Stimulated activated naive CD8-positive, alpha-beta T cell treated with anti-CD3 and anti-CD28 coated beads, Interleukin-15, amount 100 ng/mL, for 72 hours (primary cell): ENCODE data around the gene CEP85L.

Experiments
- ATAC-seq: fragments of 150-1000 bp; cut with Tn5 transposase; 2 replicates; pipeline ENCODE4 v1.10.0; 2021; ENCODE audit warnings: mild to moderate bottlenecking, moderate library complexity
- DNase-seq, 2 donors: peaks; one replicate each; pipeline ENCODE4 v3.0.0; 2021 to 2022
- H3K27ac Mint-ChIP-seq, 2 donors: one replicate each; pipeline ENCODE4 v1.8.0; 2022; ENCODE audit warnings: mild to moderate bottlenecking in 2 of 2, mixed read lengths in 2 of 2, moderate library complexity in 2 of 2
- H3K27me3 Mint-ChIP-seq: one replicate; pipeline ENCODE4 v1.8.0; 2022; ENCODE audit warnings: mixed read lengths
- H3K4me1 Mint-ChIP-seq: one replicate; pipeline ENCODE4 v1.8.0; 2022; ENCODE audit warnings: mild to moderate bottlenecking, mixed read lengths
- H3K4me3 Mint-ChIP-seq, 2 donors: one replicate each; pipeline ENCODE4 v1.8.0; 2022; ENCODE audit warnings: mild to moderate bottlenecking in 2 of 2, mixed read lengths in 2 of 2, moderate library complexity in 1 of 2
- H3K9me3 Mint-ChIP-seq, 2 donors: one replicate each; pipeline ENCODE4 v1.8.0; 2022; ENCODE audit warnings: mixed read lengths in 2 of 2

Gene CEP85L

DNA sequence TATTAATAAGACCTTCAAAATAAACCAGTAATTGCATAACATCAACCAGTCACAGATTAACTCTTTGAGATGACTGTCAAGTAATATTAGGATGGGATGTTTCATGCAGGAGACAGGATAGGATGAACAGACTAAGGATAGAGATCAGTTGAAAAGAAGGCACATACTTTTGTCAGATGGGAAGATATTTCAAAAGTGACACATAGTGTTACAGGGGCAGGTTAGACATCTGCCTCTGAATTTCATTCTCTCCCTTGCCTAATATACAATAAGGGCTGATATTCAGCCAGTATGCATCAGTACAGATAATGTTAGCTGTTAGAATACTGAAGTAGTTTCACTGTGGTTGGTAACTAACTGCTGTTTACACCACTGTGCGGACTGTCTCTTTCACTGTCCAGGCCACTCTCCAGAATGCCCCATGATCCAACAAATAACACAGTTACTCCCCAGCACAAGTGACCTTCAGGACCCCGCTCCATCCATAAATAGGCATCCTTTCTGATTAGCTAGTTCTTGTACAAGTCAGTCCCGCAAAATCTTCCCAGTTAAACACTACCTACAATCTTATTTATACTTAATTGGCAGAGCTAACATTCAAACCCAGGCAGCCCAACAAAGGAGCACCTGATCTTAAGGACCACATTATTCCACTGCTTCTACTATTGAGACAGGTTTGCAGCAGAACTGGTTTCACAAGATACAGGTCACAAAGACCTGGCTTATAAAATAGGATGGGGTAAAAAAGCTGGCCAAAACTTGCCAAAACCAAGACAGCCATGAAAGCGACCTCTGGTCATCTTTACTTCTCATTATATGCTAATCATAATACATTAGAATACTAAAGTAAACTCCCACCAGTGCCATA lies 125.2 kb downstream of the CEP85L start:
- Mint-ChIP-seq H3K4me1 (peaks cover 57% of the 10 kb centered on the region), H3K27ac (no peak overlapping the region)

DNA sequence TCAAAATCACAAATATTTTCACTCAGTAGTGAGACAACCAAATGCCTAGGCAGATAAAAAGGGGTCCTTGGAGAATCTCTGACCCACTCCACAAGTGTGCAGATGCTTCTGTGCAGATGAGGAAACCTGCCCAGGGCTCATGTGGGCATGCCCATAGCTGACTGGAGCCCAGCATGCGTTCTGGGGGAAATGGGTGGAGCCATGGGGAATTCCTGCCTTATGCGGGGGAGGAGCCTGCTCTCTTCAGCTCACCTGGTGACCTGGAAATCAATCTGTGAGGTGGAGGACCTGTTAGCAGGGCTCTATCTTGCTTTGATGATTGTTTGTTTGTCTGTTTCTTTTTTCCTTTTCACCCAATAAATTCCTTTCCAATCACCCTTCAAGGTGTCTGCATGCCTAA lies 126.7 kb downstream of the CEP85L start:
- Mint-ChIP-seq H3K9me3 (no peaks in the 10 kb centered on the region), H3K4me1 (peaks cover 46% of the 10 kb centered on the region), H3K4me3 (no peak overlapping the region), H3K27ac (peak overlapping the region in 1 of 2 donors; percentile 46), H3K27me3 (no peaks in the 10 kb centered on the region)
- ATAC-seq, result no peak
- no peak for DNase-seq

More for the DNA sequence above, 125.2 kb downstream of the CEP85L start:
- H3K4me3 Mint-ChIP-seq, result no peak overlapping the region
- H3K9me3 Mint-ChIP-seq, result peaks cover 3 to 10% of the 10 kb centered on the region in 2 donors
- ATAC-seq, result no peak
- no peak for DNase-seq
- no peaks in the 10 kb centered on the region for H3K27me3 Mint-ChIP-seq

DNA sequence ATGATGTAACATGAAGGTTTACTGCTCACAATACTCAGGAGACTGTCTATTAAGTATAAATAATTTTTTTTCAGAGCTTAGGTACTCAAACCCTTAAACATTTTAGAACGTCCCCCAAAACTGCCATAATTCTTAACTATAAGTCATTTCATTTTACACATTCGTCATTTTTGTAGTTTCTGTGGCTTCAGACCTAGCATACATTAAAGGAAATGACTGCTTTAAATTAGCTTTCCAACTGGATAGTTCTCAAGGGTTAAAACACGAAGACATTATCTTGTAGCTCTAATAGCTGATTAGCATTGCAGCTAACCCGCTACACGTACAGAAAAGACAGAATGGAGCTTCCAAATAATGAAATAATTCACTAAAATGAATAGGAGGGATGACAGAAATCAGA lies 128.2 kb downstream of the CEP85L start:
- Mint-ChIP-seq H3K4me3 (peak overlapping the region in 1 of 2 donors; percentile 3), H3K4me1 (peaks cover 40% of the 10 kb centered on the region), H3K27me3 (no peaks in the 10 kb centered on the region), H3K27ac (no peak overlapping the region), H3K9me3 (peaks cover 6 to 8% of the 10 kb centered on the region in 2 donors)
- ATAC-seq (peak; percentile 58), DNase-seq (no peak)

DNA sequence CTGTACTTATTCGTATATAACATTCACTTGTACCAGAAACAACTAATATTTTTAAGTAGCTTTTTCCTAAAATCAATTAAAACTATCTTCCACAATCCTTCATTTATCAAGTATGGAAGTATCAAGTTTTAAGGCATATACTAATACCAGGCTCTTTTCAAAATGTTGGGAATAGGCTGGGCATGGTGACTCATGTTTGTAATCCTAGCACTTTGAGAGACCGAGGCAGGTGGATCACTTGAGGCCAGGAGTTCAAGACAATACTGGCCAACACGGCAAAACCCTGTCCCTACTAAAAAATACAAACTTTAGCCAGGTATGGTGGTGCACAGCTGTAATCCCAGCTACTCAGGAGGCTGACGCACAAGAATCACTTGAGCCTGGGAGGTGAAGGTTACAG lies 129.0 kb downstream of the CEP85L start:
- Mint-ChIP-seq H3K4me3 (no peak overlapping the region), H3K9me3 (peaks cover 6 to 9% of the 10 kb centered on the region in 2 donors), H3K27me3 (no peaks in the 10 kb centered on the region), H3K4me1 (peaks cover 40% of the 10 kb centered on the region), H3K27ac (no peak overlapping the region)
- no peak for DNase-seq
- no peak for ATAC-seq

DNA sequence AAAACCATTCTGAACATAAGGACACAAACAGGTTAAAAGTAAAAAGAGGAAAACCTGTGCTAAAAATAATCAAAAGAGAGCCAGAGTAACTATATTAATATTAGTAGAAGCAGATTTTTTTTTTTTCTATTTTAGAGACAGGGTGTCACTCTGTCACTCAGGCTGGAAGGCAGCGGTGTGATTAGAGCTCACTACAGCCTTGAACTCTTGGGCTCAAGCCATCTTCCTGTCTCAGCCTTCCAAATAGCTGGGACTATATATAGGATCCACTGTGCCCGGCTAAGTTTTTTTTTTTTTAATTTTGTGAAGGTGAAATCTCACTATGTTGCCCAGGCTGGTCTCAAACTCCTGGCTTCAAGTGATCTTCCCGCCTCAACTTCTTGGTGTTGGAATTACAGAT lies 136.7 kb downstream of the CEP85L start:
- DNase-seq (no peak), ATAC-seq (no peak)
- H3K27ac Mint-ChIP-seq, result peak overlapping the region in 1 of 2 donors; percentile 79
- no peaks in the 10 kb centered on the region for H3K27me3 Mint-ChIP-seq
- peaks cover 6 to 9% of the 10 kb centered on the region in 2 donors for H3K9me3 Mint-ChIP-seq
- H3K4me1 Mint-ChIP-seq, result peaks cover 37% of the 10 kb centered on the region
- no peak overlapping the region for H3K4me3 Mint-ChIP-seq

DNA sequence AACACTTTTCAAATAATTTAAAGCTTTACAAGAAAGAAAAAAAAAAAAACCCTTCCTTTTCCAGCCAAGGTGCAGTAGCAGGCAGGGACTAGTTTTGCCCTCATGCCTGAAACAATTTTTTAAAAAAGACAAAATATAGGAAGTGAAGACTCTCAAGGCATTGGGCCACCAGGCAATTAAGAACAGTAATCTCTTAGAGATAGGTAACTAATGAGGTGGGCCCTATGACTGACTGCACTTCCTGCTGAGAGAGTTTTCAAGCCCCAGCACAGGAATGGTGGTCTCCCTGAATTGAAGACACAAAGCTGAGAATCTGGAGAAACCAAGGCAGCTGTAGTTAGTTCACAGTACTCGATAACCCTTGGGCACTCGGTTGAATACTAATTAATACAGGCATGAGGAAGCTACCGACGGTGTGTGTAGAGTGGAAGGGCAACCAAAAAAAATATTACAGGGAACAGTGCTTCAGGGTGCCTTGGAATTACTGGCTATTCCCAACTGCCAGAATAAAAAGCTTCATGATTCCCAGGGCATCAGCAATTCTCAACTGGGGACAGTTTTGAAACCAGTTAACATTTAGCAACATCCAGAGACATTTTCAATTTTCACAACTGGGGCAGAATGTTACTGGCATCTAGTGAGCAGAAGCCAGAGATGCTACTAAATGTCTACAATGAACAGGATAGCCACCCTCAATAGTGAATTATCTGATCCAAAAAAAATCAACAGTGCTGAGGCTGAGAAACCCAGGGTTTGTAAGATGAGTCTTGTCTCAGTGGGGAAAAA lies 139.3 kb downstream of the CEP85L start:
- H3K4me3 Mint-ChIP-seq, result no peak overlapping the region
- no peaks in the 10 kb centered on the region for H3K27me3 Mint-ChIP-seq
- H3K27ac Mint-ChIP-seq, result peak overlapping the region in 1 of 2 donors; percentile 93
- peaks cover 32% of the 10 kb centered on the region for H3K4me1 Mint-ChIP-seq
- no peak for ATAC-seq
- no peaks in the 10 kb centered on the region for H3K9me3 Mint-ChIP-seq
- DNase-seq, result no peak

DNA sequence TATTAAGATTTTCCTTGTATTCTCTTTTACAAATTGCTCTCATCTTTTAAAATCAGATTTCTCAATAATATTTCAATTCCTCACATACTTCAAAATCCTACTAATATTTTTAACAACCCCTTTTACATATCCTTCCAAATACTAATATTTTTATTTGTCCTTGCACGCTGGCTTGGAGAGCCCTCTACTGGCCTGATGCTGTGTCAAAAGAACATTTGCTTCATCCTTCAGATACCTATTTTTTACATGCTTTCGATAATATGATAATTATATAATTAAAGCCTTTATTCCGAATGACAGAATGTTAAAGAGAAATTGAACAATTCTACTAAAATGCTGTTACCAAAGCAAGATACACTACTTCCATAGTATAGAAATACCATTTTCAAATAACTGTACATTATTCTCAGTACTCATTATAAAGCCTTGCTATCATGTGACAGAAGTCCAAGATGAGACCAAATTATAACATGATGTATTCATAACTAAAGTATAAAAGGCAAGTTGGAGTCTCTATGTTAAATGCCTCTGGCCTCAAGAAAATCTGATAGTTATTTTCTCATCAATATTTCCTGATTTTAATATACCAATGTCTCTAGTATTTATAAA lies 142.3 kb downstream of the CEP85L start:
- DNase-seq (no peak), ATAC-seq (no peak)
- no peaks in the 10 kb centered on the region for H3K9me3 Mint-ChIP-seq
- H3K27ac Mint-ChIP-seq, result no peak overlapping the region
- peaks cover 25% of the 10 kb centered on the region for H3K4me1 Mint-ChIP-seq
- no peak overlapping the region for H3K4me3 Mint-ChIP-seq
- H3K27me3 Mint-ChIP-seq, result no peaks in the 10 kb centered on the region

DNA sequence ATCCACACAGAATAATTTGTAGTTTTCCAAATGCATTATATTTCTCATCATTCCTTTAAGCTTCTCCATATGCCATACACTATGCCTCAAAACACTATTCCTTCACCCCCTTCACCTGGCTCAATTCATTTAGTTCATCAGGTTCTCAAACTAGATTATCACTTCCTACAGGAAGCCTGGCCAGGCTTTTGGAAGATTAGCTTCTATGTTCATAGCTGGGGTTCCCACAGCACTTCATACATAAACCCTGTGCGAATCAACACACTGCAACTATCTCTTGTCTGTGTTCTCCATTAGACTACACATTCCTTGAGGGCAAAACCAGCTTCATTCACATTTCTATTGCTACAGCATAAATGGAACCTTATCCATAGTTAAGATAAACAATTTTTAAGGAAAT lies 143.8 kb downstream of the CEP85L start:
- Mint-ChIP-seq H3K27me3 (no peaks in the 10 kb centered on the region), H3K27ac (peak overlapping the region in 1 of 2 donors; percentile 2), H3K9me3 (no peaks in the 10 kb centered on the region), H3K4me3 (no peak overlapping the region), H3K4me1 (peaks cover 15% of the 10 kb centered on the region)
- DNase-seq, result no peak
- ATAC-seq, result no peak

DNA sequence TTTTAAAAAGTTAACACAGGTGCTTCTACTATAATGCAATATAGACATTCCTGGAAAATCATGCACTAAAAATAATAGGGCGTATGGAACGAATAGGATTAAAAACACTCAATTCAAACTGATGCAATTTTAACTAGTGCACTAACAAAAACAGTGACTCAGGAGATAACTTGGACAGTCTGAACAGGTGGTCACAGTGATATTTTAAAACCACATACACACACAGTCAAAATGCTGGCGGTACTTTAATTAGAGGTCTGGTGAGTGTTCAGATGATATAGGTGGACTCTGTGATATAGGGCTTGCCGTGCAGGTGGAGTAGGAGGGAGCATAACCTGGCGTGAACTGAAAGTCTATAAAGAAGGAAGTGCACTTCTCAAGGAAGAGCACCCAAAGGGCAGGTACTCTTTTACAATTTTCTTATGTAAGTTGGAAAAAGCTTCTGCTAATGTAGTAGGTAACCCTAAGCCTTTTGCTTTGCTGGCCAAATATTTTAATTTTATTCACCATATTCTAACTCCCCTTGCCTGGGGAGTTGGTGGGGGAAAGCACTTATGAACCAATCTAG lies 145.2 kb downstream of the CEP85L start:
- Mint-ChIP-seq H3K4me1 (peaks cover 12% of the 10 kb centered on the region), H3K4me3 (no peak overlapping the region), H3K9me3 (peaks cover 6 to 9% of the 10 kb centered on the region in 2 donors), H3K27me3 (no peaks in the 10 kb centered on the region), H3K27ac (no peak overlapping the region)
- ATAC-seq (no peak), DNase-seq (no peak)

DNA sequence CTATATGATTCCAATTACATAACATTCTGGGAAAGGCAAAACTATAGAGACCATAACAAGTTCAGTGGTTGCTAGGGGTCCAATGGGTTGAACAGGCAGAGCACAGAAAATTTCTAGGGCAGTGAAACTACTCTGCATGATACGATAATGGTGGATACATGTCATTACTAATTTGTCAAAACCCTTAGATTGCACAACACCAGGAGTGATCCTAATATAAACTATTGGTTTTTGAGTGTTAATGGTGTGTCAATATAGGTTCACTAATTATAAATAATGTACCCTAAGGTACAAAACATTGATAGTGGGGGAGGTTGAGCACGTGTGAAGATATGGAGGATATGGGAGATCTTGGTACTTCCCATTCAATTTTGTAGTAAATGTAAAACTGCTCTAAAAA lies 145.7 kb downstream of the CEP85L start:
- H3K4me1 Mint-ChIP-seq, result peaks cover 12% of the 10 kb centered on the region
- DNase-seq (no peak), ATAC-seq (no peak)
- peak overlapping the region; percentile 64 to 66 for H3K27ac Mint-ChIP-seq
- no peak overlapping the region for H3K4me3 Mint-ChIP-seq
- no peaks in the 10 kb centered on the region for H3K27me3 Mint-ChIP-seq
- H3K9me3 Mint-ChIP-seq, result peaks cover 6 to 12% of the 10 kb centered on the region in 2 donors

DNA sequence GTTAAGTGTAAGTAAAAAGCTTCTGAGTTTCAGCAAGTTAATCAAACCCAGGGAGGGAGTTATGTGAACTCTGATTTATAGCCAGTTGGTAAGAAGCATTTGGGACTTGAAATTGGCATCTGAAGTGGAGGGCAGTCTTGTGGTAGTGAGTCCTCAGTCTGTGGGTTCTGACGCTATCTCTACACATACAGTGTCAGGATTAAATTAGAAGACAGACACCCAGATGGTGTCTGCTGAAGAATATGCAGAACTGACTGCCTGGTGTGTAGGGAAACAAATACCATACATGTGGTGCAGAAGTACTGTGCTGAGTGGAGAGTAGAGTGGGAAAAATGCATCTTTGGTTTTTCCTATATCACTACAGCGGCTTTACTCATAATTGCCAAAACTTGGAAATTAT lies 146.8 kb downstream of the CEP85L start:
- ATAC-seq, result no peak
- H3K27ac Mint-ChIP-seq, result no peak overlapping the region
- H3K4me1 Mint-ChIP-seq, result peaks cover 12% of the 10 kb centered on the region
- no peak for DNase-seq
- H3K27me3 Mint-ChIP-seq, result no peaks in the 10 kb centered on the region
- no peak overlapping the region for H3K4me3 Mint-ChIP-seq
- peaks cover 6 to 17% of the 10 kb centered on the region in 2 donors for H3K9me3 Mint-ChIP-seq

DNA sequence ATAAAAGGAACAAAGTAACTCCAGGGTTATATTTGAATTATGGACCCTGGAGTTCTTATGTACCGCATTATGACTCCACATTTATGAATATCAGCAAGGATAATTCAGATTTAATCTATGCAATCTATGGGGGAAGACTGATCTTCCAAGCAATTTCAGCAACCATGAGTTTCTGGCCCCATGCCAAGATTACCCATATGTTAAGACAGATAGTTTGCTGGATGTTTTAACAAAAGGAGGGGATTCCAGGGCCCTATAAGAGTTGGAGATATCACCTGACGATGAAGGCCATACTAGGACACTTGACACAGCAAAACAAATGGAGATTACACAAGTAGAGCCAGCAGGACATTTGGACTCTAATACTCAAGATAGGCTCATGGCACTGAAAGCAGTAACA lies 149.2 kb downstream of the CEP85L start:
- Mint-ChIP-seq H3K9me3 (peaks cover 6 to 17% of the 10 kb centered on the region in 2 donors), H3K27ac (no peak overlapping the region), H3K27me3 (no peaks in the 10 kb centered on the region), H3K4me3 (no peak overlapping the region), H3K4me1 (peaks cover 11% of the 10 kb centered on the region)
- ATAC-seq (no peak), DNase-seq (no peak)

DNA sequence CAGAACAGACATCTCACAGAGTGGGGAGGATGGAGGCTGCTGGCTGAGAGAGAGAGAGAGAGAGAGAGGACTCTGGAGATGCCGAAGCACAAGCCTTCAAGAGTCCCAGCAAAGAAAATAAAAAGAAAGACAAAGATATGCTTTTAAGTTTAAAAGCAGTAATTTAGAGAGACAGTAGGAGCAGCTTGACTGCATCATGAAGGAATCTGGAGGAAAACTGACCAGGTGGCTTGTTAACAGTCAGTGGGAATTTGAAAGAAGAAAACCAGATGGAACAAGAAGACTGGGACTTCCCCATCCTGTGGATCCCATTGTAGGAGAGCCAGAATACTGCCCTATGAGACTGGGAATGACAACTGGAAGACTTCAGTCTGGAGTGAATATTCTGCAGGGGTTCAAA lies 149.6 kb downstream of the CEP85L start:
- Mint-ChIP-seq H3K4me1 (peaks cover 7% of the 10 kb centered on the region), H3K9me3 (peaks cover 6 to 17% of the 10 kb centered on the region in 2 donors), H3K27ac (no peak overlapping the region), H3K27me3 (no peaks in the 10 kb centered on the region), H3K4me3 (no peak overlapping the region)
- ATAC-seq (no peak), DNase-seq (no peak)

DNA sequence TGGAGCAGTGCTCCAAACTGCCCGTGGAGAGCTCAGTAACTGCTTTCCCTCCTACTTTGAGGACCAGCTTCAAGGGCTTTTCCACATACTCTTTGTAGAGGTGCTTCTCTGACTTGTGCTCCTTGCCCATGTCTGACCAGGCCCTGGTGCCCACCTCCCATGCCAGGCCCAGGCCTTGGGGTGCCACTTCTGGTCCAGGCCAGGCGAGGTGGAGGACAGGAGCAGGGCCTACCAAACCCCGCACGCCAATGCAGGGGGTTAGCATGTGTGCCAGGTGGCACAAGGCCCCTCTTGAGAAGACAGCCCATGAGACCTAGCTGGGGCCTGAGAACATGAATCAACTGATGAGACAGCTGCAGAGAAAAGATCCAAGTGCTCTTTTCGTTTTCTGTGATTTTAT lies 150.3 kb downstream of the CEP85L start:
- Mint-ChIP-seq H3K27ac (no peak overlapping the region), H3K4me3 (no peak overlapping the region), H3K4me1 (peaks cover 6% of the 10 kb centered on the region), H3K9me3 (peaks cover 6 to 17% of the 10 kb centered on the region in 2 donors), H3K27me3 (no peaks in the 10 kb centered on the region)
- ATAC-seq (no peak), DNase-seq (no peak)
